Esophagus muscularis mucosa (tissue), 3 donors: ENCODE data around the gene SPIRE2.

ENCODE experiments used
- CTCF ChIP-seq, 3 experiments: fragments of 200-600 bp in 2 of 3; fragments of 450-650 bp in 1 of 3; sonication (generic) in 2 of 3; IDR thresholded peaks; one replicate each; pipeline ENCODE4 v1.5.1; 2017 to 2019; ENCODE audit warnings: antibody characterized with exemption in 3 of 3, mild to moderate bottlenecking in 2 of 3, moderate library complexity in 1 of 3
- POLR2A ChIP-seq: fragments of 450-650 bp; IDR thresholded peaks from one replicate; pipeline ENCODE4 v1.6.1; 2017; ENCODE audit warnings: antibody characterized with exemption, moderate library complexity, mild to moderate bottlenecking, low read depth

GRCh38 chr16:89859615-89860007 lies 31.3 kb downstream of the SPIRE2 start:
- TF ChIP-seq CTCF (IDR thresholded peaks at IDR 0.05) = no peak
- no peak for TF ChIP-seq POLR2A
